Upper lobe of left lung (tissue), 4 donors: ENCODE measurements around the gene GGN.

Source experiments
- CTCF ChIP-seq, 6 experiments: fragments of 450-650 bp in 4 of 6; fragments of 200-600 bp in 2 of 6; sonication (generic) in 2 of 6; IDR thresholded peaks; one replicate each; pipeline ENCODE4 v1.5.1; 2016 to 2019; ENCODE audit warnings: antibody characterized with exemption in 6 of 6
- EP300 ChIP-seq, 4 donors: sonication (generic); formaldehyde crosslinking; IDR thresholded peaks; one replicate each; pipeline ENCODE4 v1.5.1; 2017; ENCODE audit warnings: antibody characterized with exemption in 4 of 4, control low read depth in 2 of 4
- POLR2A ChIP-seq, 4 donors: fragments of 450-650 bp; IDR thresholded peaks; one replicate each; pipeline ENCODE4 v1.5.1; 2016 to 2017; ENCODE audit warnings: antibody characterized with exemption in 4 of 4, mild to moderate bottlenecking in 2 of 4
- POLR2AphosphoS5 ChIP-seq, 2 donors: sonication (generic); formaldehyde crosslinking; IDR thresholded peaks; one replicate each; pipeline ENCODE4 v1.5.1; 2017; ENCODE audit warnings: antibody characterized with exemption in 2 of 2

- TF ChIP-seq EP300 (IDR thresholded peaks at IDR 0.05) = no peak
- TF ChIP-seq POLR2A (IDR thresholded peaks at IDR 0.05) = no peak
- no peak for TF ChIP-seq CTCF (IDR thresholded peaks at IDR 0.05)
- no peak for TF ChIP-seq POLR2AphosphoS5 (IDR thresholded peaks at IDR 0.05)
Measured at GRCh38 chr19:38409631-38410133, 21.8 kb upstream of the GGN start.
